HG03439 (cell line): ENCODE results near the gene MYBPC2.
A peak's percentile ranks its signal among the peaks of the same experiment; 100 is the strongest.
"Not testable (repeated sequence)": the region's sequence is repeated elsewhere in the genome, so short reads cannot be mapped to it uniquely, and the experiment has no call there.

Experiments
- ATAC-seq: cut with Tn5 transposase; IDR thresholded peaks from one replicate; pipeline ENCODE4 v1.9.1; 2021; ENCODE audit warnings: mild to moderate bottlenecking, moderate library complexity; ENCODE audit not compliant: unreplicated experiment

Gene MYBPC2

DNA sequence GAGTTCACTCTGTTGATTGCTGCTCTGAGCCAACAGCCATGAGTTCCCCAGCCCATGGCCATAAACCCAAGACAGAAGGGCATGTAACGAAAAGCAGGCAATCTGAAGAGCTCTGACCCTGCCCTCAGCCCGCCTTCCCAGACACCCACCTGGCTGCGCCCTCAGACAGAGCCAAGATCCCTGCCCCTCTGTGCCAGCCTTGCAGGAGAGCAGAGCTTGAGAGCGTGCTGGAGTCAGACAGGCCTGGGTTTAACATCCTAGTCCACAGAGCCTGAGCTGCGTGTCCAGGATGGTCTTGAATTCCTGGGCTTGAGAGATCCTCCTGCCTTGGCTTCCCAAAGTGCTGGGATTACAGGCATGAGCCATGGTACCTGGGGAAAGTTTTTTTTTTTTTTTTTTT lies 24.6 kb downstream of the MYBPC2 start:
- no peak for ATAC-seq

GRCh38 chr19:50458396-50459066 lies 25.8 kb downstream of the MYBPC2 start:
- ATAC-seq, result no peak

- no peak for ATAC-seq
Measured at GRCh38 chr19:50459067-50459456, 26.4 kb downstream of the MYBPC2 start.

GRCh38 chr19:50459638-50460037 lies 26.9 kb downstream of the MYBPC2 start:
- ATAC-seq, result no peak

DNA sequence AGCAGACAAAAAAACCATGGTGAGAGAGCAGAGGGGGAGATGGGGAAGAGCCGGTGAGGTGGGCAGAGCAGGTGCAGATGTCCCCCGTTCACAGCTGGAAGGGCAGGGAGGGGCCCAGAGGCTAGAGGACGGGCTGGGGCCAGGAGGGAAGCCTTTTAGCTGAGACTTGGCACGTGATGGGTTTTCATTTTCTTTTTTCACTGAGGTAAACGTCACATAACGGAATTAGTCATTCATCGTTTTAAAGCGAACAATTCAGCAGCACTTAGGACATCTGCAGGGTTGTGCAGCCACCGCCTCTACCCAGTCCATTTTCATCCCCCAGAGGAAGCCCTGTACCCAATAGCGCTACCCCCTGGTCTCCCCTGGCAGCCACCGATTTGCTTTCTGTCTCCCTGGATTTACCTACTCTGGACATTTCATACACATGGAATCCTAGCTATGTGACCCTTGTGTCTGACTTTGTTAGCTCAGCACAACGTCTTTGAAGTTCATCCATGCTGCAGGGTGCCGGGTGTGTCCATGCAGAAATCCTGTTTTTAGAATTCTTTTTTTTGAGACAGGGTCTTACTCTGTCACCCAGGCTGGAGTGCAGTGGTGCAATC lies 27.6 kb downstream of the MYBPC2 start:
- peak; percentile 68 for ATAC-seq

- no peak for ATAC-seq
Measured at GRCh38 chr19:50461066-50461875, 28.6 kb downstream of the MYBPC2 start.

- no peak for ATAC-seq
Measured at GRCh38 chr19:50462970-50463369, 30.3 kb downstream of the MYBPC2 start.

GRCh38 chr19:50464348-50464747 lies 31.7 kb downstream of the MYBPC2 start:
- ATAC-seq, result no peak

DNA sequence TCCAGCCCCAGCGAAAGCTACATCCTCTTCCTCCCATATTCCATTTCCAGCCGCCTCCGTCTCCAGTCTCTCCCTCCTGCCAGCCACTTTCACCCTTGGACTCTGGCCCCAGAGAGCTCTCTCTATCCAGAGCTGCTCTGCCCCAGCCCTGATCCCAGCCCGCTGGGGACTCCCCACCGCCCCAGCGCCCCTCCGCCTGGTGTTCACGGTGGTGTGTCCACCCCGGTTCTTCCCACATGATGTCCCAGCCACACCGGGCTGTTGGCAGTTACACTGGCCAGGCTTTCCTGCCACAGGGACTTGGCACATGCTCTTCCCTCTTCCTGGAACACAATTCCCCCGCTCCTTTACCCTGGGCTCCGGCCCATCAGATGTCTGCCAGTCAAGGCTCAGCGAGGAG lies 32.3 kb downstream of the MYBPC2 start:
- ATAC-seq, result no peak

DNA sequence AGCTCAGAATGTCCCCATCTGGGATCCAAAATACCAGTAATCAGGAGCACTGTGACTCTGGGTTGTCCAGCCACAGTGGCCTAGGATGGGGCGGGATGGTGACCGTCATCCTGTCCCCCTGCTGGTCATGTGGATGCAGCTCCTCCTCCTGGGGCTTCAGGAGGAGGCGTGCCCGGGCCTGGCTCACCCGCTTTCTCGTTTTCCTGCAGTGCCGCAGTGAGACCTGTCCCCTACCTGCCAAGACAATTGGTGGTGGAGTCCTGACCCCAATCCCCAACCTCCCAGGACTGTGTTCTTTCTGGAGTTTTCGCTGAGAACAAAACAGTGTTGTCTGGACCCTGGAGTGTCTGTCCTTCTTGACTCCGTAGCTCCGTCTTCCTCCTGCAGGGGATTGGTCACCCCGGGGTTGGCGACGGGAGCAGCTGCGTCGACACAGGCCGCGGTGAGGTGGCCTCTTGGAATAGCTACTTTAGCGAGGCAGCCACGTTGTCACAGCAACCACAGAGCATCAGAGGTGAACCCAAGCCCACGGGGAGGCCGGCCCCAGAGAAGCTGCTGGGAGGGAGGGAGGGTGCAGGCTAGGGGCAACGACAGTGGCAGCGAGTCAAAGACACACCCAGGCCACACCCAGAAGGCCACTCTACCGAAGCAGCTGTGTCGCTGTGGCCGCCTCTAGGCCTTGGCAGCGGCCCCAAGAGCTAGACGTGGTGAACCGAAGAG lies 33.5 kb downstream of the MYBPC2 start:
- no peak for ATAC-seq

GRCh38 chr19:50466706-50467039 lies 34.0 kb downstream of the MYBPC2 start:
- ATAC-seq, result no peak

DNA sequence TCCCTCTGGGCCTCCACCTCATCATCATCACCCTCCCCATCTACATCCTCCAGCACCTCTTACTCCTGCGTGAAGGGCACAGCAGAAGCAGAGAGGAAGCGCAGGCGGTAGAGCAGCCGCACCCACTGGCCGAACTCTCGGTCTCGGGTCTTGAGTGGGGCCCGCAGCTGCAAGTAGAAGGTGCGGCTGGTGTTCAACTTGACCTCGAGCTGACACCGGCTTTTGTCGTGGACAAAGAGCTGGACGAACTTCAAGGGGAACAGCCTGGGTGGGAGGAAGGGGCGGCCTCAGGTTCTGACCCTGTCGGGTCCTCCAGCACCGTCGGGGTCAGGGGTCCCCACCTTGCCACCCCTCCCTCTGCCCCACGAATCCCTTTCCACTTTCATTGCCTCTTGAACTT lies 34.9 kb downstream of the MYBPC2 start:
- ATAC-seq, result no peak

GRCh38 chr19:50468818-50469217 lies 36.1 kb downstream of the MYBPC2 start:
- no peak for ATAC-seq

DNA sequence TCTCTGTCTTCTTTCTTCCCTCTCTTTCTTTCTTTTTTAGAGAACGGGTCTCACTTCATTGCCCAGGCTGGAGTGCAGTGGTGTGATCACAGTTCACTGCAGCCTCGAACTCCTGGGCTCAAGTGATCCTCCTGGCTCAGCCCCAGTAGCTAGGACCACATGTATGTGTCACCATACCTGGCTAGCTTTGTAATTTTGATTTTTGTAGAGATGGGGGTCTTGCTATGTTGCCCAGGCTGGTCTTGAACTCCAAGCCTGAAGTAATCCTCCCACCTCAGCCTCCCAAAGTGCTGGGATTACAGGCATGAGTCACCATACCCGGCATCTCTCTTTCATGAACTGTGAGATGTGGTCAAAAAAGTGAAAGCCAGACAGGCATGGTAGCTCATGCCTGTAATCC lies 40.6 kb downstream of the MYBPC2 start:
- ATAC-seq, result not testable (repeated sequence)

GRCh38 chr19:50475101-50475568 lies 42.4 kb downstream of the MYBPC2 start:
- no peak for ATAC-seq

DNA sequence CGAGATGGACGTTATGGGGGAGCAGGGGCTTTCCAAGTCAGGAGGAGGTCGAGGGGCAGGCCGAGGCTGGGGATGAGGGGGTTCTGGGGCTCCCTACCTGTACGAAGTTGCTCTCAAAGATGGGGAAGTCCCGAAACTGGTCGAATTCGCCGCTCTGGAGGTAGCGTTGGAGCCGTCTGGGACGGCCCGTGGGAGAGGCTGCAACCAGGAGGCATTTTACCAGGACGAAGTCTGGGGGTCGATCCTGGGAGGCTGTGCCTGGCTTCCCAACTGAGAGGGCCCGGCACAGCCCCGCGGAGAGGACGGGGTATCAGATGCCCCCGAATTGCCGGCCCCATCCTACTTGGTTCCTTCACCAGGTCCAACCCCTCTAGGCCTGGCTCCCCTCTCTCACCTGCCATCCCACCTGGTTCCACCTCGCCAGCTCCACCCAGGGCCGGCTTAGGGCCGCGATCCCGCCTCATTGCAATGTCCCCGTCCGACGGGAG lies 43.1 kb downstream of the MYBPC2 start:
- ATAC-seq, result no peak

DNA sequence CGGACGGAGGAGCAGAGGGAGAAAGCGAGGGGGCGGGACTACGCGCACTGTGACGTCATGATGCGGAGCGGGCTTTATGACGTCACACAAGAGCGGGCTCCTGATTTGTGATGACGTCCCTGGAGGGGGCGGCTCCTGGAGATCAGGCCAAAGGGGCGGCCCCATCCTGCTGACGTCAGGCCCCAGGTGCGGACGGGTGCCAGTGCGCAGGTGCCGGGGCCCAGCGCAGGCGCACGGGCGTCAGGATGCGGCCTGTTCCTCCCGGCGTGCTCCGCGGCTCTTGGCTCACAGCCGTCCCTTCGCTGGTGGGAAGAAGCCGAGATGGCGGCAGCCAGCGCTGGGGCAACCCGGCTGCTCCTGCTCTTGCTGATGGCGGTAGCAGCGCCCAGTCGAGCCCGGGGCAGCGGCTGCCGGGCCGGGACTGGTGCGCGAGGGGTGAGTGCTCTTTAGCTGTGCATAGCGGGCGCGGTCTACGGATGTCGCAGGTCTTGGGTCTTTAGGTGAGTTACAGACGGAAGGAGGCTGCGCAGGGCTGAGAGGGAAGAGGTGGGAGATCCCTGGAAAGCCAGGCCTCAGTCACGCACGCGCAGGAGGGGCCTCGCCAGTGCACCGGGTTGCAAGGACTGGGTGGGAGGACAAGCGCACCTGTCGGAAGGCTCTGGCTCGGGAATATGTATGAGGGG lies 43.7 kb downstream of the MYBPC2 start, which contains the start of the genes EMC10 and GARIN5A:
TSS of gene EMC10 (plus strand) at position 284 of the 683 bp plus-strand sequence. CDS start at position 322, 38 bp downstream.
TSS of gene GARIN5A (minus strand) at position 625 of the 683 bp plus-strand sequence. CDS start at position 165, 460 bp downstream.
- ATAC-seq, result peak; percentile 68

DNA sequence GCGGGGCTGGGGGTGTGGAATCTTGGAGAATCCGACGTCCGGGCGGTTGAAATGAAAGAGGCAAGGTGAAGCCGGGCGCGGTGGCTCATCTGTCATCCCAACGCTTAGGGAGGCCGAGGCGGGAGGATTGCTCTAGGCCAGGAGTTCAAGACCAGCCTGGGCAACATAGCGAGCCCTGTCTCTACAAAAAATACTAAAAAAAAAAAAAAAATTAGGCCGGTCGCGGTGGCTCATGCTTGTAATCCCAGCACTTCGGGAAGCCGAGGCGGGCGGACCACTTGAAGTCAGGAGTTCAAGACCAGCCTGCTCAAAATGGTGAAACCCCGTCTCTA lies 44.2 kb downstream of the MYBPC2 start:
- no peak for ATAC-seq

DNA sequence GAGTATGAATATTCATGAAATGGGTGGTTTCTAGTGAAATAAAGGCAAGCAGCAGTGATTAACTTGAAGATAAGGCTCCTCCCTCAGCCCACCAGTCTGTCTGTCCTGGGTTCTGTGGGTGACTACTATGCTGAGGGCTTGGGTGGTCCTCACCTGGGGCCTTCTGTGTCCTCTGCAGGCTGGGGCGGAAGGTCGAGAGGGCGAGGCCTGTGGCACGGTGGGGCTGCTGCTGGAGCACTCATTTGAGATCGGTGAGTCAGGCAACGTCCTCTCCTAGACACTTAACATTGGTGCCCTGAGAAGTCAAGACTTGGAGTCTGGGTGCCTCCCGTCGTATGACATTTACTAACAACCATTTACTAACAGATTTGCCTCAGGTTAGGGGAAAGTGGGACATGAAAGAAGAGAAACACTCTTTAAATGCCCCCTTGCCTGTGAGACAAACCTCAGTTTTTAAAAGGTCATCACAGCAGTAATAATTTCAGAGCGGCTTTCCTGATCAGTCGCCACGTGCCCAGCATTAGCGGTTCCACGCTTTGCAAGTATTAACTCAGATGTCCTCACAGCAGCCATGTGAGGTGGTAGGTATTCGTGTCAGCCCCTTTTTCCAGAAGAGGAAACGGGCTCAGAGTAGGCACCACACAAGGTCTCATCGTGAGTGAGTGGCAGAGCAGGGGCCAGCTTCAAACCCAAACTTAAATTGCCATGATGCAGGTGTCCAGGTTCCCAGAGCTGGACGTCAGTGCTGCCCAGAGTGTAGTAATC lies 45.2 kb downstream of the MYBPC2 start:
- no peak for ATAC-seq
